Stimulated activated CD8-positive, alpha-beta memory T cell treated with anti-CD3 and anti-CD28 coated beads, Interleukin-7, amount 100 ng/mL, for 1 hour (primary cell): ENCODE data around the gene PC.
A peak's percentile ranks its signal among the peaks of the same experiment; 100 is the strongest.

Experiments
- DNase-seq, 2 donors: peaks; one replicate each; pipeline ENCODE4 v3.0.0-alpha.2; 2020; ENCODE audit warnings: low read depth in 2 of 2

The PC gene

DNA sequence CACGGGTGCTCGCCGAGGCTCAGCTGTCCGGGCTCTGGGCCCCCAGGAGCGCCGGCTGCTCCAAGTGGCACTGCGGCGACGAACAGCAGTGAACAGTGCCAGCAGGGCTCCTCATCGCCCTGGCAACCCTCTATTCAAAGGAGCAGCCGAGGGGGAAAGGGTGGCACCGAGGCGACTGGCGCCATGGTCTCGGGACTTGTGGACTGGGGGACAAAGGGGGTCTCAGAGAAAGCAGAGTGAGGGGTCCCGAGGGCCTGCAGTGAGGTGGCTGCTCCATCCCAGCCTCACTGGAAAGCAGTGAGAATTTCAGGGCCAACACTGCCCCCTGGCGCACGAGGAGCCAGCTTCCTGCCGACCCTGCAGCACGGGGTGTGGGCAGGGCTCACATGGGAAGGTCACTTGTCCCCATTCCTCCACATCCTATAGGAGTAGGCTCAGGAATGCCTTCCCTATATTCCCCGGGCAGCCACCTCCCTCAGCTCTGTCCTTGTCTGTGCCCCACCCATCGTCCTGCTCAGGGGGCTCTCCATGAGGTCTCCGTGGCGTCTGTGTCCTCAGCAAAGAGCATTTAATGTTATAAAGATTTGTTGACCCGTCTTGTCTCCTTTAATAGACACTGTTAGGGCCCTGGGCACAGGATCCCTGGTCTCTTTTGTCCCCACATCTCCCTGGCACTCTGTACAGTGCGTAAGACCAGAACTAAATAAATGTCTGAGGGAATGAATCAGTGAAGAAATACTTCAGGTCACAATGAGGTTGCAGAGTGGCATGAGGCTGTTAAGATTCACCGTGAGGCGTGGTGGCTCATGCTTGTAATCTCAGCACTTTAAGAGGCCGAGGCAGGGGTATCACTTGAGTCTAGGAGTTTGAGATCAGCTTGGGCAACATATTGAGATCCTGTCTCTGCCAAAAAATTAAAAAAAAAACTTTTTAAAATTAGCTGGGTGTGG is 74.9 kb downstream of the PC start:
- peak in 1 of 2 donors; percentile 55 for DNase-seq

DNA sequence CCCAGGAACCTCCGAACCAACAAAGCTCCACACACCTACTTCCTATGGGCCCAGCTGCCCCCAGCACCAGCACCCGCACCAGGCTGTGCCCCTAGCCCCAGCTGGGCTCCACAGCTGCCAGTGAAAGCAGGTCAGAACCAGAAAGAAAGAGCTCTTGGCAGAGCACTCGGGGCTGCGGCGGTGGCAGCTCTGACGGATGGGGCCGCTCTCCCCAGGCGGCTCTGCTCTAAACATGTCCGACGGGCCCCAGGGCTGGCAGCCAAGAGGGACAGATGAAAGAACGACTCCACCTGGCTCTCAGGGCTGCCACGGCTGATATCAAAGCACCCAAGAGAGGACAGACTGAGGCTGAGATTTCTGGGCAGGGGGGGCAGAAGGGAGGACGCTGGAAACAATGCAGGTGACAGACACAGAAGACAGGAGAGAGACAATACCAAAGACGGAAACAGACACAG is 75.6 kb downstream of the PC start:
- no peak for DNase-seq

DNA sequence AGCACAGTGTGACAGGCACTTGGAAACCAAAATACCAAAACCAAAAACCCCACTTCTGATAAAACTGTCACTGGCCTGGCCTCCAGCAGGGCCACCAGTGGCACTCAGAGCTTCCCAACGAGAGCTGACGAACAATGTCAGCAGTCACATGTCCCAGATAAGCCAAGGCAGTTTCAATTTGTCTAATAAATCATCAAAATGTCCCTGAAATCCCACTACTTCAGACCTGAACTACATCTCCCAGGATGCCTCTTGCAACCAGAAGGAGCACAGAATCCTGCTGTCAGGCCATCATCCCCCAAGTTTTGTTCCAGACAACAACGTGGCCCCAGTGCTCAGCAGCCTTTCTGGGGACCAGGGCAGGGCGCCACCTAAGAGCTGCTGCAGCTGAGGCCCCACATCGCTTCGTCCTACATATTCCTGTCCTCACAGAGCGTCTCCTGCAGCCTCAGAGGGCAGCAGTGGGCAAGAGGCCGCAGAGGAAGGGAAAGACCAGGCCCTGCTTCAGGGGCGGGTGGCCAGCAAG is 76.2 kb downstream of the PC start:
- no peak for DNase-seq

DNA sequence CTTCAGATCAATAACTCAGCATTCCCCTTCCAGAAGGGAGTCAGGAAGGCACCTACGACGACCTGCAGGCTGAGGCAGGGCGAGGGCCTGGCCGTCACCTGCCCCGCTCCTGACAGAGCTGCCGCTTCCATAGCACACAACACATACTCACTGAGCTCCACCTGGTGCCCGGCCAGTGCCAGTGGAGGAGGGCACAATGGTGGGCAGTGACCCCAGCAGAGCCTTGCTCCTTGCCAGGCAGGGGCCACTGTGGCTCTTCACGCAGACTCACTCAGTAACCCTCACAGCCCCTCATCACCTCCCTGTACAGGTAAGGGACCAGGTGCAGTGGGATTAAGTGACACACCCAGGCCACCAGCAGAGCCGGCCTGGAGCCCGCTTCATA is 76.7 kb downstream of the PC start:
- no peak for DNase-seq

DNA sequence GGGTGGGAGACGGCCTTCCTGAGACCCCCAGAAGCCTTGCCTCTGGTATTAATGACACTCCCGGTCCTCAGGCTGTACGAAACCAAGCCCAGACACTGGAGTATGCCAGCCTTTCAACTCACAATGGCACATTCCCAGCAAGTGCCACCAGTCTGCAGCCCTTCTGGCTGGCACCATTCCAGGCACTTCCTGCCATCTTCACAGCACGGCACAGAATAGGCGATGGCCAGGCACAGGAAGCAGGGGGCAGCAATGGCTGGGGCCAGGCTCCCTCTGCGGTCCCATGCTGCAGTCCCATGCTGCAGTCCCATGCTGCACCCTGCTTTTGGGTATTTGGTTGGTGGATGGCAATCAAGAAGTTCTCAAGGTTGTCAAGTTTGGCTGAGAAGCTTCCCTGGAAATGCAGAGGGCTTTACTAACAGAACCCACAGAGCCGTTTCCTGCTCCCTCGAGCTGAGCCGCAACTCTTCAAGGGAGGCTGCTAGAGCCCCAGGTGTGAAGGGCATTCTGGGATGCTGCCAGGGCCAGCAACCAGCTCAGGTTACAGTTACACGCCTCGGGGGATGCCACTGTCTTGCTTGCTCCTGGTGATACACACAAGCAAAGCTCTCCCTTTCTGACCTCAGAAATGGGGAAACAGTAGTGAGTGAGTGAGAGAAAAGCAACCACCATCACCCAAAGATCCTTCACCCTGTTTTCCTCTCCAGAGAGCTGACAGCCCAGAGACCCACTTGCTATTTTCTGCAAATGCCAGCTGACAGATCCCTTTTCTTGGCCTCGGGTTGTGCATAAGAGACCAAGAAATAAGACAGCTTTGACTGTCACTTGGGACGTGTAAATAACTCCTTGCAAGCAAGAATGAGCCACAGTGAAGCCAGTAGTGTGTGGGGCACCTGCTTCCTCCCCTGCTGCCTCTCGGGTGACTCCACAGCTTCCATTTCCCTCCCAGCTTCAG is 77.4 kb downstream of the PC start:
- no peak for DNase-seq

DNA sequence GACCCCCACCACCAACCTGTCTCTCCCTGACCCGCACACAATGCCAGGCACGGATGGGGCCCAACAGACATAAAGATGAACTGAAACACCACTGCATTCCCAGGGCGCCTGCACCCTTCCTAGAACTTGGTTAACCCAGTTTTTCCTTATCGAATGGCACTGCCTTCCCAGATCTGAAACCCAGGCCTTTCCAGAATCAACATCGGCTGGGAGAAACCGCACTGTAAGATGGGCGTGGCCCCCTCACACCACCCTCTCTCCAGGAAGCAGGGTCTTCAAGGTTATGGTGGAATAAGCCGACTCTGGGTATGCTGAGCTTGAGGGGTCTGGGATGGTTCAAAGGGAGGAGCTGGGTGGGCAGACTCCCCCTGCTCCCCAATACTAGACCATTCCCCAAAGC is 78.2 kb downstream of the PC start:
- no peak for DNase-seq

DNA sequence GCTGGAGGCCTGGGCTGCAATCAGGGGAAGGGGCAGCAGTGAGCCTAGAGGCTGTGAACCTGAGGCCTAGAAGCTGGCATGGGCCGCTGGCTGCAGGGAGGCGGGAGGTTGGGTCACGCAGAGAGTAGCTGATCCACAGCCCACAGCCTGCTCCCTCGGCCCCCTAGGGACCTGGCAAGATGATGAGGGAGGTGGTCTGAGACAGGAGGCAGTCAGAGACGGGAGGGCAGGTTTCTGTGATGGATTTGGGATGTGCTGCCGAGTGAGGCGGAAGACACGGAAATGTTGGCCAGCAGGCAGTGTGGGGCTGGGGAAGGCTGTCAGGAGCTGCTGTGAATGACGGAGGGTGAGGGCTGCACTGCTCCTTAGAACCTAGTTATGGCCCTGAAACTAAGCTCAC is 78.6 kb downstream of the PC start:
- no peak for DNase-seq

DNA sequence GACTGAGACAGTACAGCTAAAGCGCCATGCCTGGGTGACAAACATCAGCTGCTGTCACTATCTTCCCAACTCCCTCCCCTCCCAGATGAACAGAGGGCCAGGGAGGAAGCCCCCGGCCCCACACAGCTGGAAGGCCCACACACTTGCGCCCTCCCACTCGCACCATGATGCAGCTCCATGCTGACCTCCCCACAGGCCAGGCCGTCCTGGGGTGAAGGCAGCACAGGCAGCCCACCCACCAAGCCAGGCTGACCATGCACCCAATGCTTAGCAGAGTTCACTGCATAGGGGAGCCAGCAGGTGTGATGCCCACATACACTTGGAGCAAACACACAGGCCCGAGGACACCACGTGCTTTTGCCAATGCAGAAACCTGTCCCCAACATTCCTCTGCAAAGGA is 79.2 kb downstream of the PC start:
- DNase-seq, result no peak

DNA sequence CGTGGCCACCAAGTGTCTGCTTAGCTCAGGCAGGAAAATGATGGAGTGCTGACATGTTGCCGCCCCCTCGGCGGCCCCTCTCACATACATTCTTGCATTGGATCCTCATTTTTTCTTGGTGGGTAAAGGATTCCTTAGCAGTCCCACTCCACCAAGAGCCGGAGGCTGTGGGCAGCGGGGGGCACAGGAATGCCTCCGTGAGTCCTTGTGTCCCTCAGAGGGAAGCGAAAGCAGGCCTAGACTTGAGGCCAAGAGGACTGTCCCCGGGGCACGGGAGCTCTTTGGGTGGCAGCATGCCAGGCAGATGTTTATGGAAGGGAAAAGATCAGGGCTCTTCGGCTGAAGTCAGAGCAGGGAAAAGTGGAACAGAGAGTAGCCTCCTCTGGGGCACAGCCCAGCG is 79.7 kb downstream of the PC start:
- no peak for DNase-seq

DNA sequence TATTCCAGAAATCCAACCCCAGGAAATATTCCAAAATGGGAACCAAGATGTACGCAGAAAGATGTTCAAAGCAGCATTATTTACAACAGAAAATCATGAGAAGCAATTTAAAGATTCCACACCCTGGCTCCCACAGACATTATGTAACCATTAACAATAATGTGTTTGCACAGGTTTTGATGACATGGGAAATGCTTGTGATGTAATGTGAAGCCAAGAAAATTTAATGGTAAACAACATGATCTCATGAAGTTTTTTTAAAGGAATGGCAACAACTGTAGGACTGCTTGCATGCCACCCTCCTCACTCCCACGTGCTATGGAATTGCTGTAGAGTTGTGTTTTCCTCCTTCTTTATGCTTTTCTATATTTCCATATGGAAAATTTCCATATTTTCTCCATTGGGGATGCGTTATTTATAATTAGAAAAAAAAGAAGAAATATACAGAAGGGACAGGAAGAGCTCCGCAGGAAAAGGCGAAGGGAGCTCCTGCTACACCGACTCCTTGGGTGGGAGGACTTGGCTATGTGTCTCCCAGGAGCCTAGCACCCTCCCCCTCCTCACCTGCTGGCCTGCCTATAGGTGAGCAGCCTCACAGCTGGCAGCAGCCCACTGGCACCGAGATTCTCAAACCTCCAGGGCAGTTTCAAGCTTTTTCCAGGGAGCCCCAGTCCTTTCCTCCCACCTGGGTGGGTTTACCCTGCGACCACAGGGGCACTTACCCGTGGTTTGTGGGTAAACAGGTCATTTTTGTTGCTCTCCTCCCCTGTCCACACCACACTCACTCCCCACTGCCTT is 80.4 kb downstream of the PC start:
- no peak for DNase-seq

DNA sequence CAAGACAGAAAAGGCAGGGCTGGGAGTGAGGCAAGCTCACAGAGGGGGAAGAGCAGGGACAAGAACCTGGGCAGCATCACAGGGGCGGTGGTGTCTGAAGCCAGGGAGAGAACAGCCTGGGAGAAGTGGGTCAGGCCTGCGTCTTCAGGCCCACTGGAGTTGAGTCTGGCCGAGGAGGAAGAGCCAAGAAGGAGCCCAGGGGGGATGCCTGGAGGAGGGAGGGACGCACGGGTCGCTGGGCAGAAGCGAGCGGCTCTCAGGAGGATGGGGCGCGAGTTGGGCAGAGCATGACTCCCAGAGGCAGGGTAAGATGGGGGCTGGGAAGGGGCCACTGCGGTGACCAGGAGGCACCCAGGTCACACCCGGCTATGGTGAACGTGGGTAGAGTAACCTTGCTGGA is 82.8 kb downstream of the PC start:
- DNase-seq, result no peak

DNA sequence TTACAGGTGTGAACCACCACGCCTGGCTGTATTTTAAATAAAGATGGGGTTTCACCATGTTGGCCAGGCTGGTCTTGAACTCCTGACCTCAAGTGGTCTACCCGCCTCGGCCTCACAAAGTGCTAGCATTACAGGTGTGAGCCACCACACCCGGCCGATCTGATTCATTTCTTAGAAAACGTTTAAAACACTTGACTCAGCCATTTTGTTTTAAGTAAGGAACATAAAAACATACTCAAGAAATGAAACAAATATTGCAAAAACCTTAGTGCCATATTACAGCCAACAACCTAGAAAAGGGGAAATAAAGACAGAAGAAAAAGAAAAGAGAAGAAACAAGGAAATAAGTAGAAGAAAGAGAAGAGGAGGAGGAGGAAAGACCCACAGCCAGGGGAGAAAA is 84.0 kb downstream of the PC start:
- no peak for DNase-seq

DNA sequence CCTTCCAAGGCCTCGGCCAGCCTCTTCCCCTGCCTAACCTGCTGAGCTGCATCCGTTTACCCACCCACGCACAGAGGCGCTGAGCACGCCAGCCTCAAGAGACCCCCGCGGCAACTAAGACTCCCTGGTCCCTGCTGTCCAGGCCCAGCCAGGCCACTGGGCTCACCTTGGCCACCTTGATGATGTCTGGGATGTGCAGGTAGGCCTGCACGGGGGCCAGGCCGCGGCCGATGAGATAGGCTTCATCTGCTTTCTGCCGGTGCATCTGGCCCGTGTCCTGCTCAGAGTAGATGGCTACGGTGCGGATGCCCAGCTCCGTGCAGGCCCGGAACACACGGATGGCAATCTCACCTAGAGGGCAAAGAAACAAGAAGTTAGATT is 86.7 kb downstream of the PC start:
- DNase-seq, result no peak

DNA sequence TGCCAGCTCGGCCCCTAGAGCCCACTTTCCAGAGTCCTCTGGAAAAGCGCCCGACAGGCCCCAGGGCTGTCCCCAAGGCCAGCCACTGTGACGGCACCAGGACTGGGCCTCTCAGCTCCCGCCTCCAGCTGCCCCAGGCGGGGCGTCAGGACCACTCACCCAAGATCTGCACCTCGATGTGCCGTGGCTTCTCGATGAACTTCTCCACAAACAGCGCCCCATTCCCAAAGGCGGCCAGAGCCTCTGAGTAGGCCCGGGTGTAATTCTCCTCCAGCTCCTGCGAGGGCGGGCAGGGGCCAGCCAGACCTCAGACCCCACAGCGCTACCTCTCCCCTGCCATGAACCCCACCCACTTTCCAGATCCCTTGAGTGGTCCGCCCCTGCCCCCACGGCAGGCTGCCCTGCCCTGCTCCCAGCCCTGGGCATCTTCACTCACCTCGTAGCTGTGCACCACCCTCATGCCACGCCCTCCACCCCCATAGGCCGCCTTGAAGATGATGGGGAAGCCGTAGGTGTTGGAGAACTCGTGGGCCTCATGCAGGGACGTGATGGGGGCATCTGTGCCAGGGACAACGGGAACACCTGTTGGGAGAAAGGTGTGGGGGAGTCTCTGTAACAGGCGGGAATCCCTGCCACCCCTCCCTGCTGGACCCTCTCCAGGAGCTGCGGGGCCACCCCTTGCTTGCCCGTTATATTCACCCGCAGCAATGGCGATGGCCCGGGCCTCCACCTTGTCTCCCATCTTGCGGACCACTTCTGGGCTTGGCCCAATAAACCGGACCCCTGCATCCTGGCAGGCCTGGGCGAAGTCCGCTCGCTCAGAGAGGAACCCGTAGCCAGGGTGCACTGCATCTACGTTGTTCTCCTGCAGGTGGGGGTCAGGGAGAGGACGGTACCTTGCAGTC is 87.3 kb downstream of the PC start:
- no peak for DNase-seq

DNA sequence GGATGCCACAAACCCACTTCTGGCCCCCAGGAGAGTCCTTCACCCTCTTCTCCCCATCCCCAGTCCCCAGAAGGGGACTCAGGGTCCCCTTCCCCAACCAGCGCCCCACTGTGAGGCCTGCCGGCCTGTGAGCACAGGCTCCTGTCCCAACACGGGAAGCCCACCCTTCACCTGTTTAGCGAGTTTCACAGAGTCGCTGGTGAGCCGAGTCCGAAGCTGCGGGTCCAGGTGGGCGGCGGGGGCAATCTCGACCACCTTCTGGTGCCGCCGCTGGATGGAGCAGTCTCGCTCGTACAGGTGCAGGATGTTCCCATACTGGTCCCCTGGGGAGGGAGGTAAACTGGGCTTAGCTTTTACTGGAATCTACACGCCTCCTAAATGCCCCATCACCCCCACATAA is 88.1 kb downstream of the PC start:
- no peak for DNase-seq

DNA sequence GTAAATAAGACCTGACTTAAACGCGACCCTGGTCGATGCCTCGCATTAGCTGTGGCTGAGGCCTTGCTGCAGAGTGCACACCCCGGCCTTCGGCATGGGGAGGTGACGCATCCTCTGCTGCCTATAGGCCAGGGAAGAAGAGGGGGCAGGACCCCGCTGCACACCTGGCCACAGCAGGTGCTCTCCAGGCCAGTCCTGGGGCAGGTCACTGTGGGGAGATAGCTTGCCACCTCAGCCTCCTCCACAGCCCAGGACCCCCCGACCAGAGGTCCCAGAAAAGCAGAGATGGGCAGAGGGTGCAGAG is 88.7 kb downstream of the PC start:
- DNase-seq, result no peak

DNA sequence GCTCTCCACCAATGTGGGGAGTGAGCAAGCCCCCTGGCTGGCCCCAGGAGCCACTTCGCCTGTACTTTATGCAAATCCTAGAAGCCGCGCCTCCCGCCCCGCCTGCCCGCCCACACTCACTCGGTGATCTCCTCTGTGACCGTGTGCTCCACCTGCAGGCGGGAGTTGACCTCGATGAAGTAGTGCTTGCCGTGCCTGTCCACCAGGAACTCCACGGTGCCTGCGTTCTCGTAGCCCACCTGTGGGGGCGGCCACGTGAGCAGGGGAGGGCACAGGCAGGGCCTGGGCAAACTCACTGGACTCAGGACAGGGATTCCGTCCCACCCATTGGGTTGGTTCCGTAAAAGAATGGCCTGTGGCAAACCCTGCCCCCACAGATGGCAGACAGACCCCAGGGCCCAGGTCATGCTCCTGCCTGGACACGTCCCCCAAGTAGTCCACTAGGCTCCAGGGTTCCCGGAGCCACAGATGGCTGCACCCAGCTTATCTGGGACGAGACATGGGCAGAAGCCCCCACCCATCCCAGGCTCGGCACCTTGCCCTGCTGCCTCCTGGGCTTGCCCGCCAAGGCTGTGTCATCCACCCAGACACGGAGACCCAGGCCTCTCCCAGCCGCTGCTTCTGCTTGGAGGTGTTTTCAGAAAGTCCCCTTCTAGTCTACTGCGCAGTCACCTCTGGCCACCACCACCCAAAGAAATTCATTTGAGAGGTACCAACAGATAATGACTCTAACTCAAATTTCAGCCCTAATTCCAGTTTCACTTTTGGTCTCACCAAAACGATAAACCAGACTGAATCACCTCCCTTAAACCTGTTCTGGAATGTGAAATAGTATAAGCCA is 89.2 kb downstream of the PC start:
- DNase-seq, result peak; percentile 46 to 59

DNA sequence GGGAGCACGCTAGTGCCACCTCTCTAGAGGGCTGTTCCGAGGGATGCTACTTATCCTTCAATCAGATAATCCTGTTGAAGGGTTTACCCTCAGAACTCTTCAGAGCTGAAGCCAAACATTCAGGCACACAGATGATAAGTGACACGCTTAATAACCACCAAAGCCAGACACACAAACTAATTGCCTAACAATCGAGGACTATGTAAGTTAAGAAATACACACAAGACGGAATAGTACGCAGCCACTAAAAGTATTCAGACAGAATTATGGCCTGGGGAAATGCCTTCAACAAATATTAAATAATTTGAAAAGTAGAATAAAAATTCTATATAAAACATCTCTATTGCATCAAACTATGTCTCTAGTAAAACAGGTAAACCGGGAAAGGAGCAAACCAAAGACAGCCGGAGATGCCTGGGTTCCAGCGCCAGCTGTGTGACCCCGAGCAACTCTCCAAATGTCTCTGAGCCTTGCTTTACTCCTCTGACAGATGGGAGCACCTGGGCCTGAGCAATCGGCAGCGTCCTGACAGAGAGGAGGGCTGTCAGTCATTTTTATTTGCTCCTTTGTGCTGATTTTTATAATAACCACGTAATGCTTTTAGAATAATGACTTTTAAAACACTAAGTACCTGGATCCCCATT is 90.0 kb downstream of the PC start:
- no peak for DNase-seq

DNA sequence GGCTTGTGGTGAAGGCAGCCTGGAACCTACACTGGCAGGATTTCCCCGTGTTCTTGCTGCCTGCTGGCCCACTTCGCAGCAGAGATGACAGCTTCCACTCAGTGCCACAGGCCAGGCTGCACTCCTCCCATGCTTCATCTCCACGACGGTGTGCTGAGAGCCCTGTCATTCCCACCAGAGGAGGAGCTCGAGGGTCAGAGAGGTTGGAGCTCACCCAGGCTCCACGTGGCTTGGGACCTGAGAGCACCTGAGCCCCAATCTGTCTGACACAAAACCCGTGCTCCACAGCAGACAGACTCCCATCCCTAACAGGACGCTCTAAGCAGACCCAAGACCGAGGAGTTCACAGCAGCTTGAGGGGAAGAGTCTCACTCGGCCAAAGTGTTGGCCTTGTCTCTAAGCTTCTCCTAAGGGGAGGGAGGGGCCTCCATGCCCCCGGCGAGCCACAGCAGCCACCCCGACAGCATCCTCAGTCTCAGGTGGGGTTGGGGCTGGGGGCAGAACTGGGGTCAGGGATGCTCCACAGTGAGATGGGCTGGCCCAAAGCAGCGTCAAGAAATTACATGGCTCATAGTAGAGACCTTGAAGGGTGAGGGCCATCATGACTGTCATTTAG is 90.7 kb downstream of the PC start:
- DNase-seq, result no peak
